DND-41 (cell line): ENCODE measurements around the gene PI4KA.

Experiments used
- ATAC-seq: fragments of 200-7000 bp; cut with Tn5 transposase; 3 replicates; pipeline ENCODE4 v1.9.1; 2021; ENCODE audit warnings: low read depth; ENCODE audit not compliant: insufficient read depth
- DNase-seq: peaks from one replicate; pipeline ENCODE4 v3.0.0-alpha.2; 2020
- H2AFZ ChIP-seq: 2 replicates; pipeline ENCODE4 v1.6.0; 2012; ENCODE audit warnings: low read depth, low read length
- H3K27ac ChIP-seq: 2 replicates; pipeline ENCODE4 v1.5.1; 2012; ENCODE audit warnings: low read length, inconsistent platforms
- H3K27me3 ChIP-seq: fragments of 200-600 bp; sonication (generic); 2 replicates; pipeline ENCODE4 v1.6.0; 2012; ENCODE audit warnings: low read length, mild to moderate bottlenecking, inconsistent platforms; ENCODE audit not compliant: insufficient read depth, poor library complexity
- H3K36me3 ChIP-seq: 2 replicates; pipeline ENCODE4 v1.5.1; 2012; ENCODE audit warnings: low read length, inconsistent platforms; ENCODE audit not compliant: insufficient read depth
- H3K4me1 ChIP-seq: 2 replicates; pipeline ENCODE4 v1.5.1; 2012; ENCODE audit warnings: mild to moderate bottlenecking, low read length; ENCODE audit not compliant: insufficient read depth
- H3K4me2 ChIP-seq: 2 replicates; pipeline ENCODE4 v1.6.0; 2012; ENCODE audit warnings: mild to moderate bottlenecking, moderate library complexity, low read length, inconsistent platforms; ENCODE audit not compliant: insufficient read depth
- H3K4me3 ChIP-seq, 2 experiments: fragments of 200-600 bp in 1 of 2; shearing (Covaris generic) in 1 of 2; 2 replicates each; pipeline ENCODE4 v1.5.1; 2012 to 2016; ENCODE audit warnings: inconsistent platforms in 2 of 2, low read length in 2 of 2, mild to moderate bottlenecking in 2 of 2, low read depth in 1 of 2, moderate library complexity in 1 of 2
- H3K79me2 ChIP-seq: 2 replicates; pipeline ENCODE4 v1.6.0; 2012; ENCODE audit warnings: low read length, inconsistent platforms; ENCODE audit not compliant: insufficient read depth
- H3K9ac ChIP-seq: 2 replicates; pipeline ENCODE4 v1.6.0; 2012; ENCODE audit warnings: low read depth, mild to moderate bottlenecking, inconsistent platforms, low read length, moderate library complexity
- H3K9me3 ChIP-seq: 2 replicates; pipeline ENCODE4 v1.5.1; 2012; ENCODE audit warnings: low read length, moderate library complexity, mild to moderate bottlenecking, inconsistent platforms; ENCODE audit not compliant: insufficient read depth, severe bottlenecking
- H4K20me1 ChIP-seq: 2 replicates; pipeline ENCODE4 v1.6.0; 2012; ENCODE audit warnings: low read length; ENCODE audit not compliant: insufficient read depth
- EZH2 ChIP-seq: IDR thresholded peaks from 3 replicates; pipeline ENCODE4 v1.6.1; 2012; ENCODE audit warnings: borderline replicate concordance, low read depth, mild to moderate bottlenecking, moderate library complexity, low read length, inconsistent platforms; ENCODE audit not compliant: severe bottlenecking
- TF ChIP-seq, protein P1 (sequence below): IDR thresholded peaks from 2 replicates; pipeline ENCODE4 v1.5.1; 2012; ENCODE audit warnings: borderline replicate concordance, low read length, moderate library complexity, mild to moderate bottlenecking; ENCODE audit not compliant: poor library complexity, severe bottlenecking; ENCODE audit errors: extremely low read depth

Gene PI4KA

DNA sequence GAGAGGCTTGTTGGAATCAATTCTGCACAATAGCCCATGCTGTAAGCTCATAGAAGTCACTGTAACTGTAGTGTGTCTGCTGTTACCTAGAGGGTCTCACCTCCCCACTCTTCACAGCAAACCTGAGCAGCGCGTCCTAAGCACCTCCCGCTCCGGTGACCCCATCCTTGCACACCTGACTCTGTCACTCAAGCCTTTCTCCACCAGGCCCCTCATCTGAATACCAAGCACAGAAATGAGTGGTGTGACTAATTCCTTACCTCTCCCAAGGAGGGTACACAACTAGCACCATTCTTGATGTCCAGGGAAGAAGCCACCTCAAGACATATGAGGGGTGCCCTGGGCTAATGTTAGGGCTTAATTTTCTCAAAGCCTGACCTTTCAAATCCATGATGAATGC, 71.4 kb downstream of the PI4KA start:
- Histone ChIP-seq H3K27me3 (no peaks in the 10 kb centered on the region), H4K20me1 (peaks cover 10% of the 10 kb centered on the region; the same call in 1 of the 2 replicates), H3K4me3 (no peak overlapping the region), H3K79me2 (no peaks in the 10 kb centered on the region), H3K4me2 (no peak overlapping the region), H2AFZ (no peak overlapping the region), H3K36me3 (peaks cover 76% of the 10 kb centered on the region), H3K4me1 (no peaks in the 10 kb centered on the region), H3K9me3 (no peaks in the 10 kb centered on the region), H3K9ac (no peak overlapping the region), H3K27ac (no peak overlapping the region)
- no peak for TF ChIP-seq EZH2
- TF ChIP-seq, protein P1, sequence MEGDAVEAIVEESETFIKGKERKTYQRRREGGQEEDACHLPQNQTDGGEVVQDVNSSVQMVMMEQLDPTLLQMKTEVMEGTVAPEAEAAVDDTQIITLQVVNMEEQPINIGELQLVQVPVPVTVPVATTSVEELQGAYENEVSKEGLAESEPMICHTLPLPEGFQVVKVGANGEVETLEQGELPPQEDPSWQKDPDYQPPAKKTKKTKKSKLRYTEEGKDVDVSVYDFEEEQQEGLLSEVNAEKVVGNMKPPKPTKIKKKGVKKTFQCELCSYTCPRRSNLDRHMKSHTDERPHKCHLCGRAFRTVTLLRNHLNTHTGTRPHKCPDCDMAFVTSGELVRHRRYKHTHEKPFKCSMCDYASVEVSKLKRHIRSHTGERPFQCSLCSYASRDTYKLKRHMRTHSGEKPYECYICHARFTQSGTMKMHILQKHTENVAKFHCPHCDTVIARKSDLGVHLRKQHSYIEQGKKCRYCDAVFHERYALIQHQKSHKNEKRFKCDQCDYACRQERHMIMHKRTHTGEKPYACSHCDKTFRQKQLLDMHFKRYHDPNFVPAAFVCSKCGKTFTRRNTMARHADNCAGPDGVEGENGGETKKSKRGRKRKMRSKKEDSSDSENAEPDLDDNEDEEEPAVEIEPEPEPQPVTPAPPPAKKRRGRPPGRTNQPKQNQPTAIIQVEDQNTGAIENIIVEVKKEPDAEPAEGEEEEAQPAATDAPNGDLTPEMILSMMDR, result no peak
- no peak for ATAC-seq
- DNase-seq, result no peak

DNA sequence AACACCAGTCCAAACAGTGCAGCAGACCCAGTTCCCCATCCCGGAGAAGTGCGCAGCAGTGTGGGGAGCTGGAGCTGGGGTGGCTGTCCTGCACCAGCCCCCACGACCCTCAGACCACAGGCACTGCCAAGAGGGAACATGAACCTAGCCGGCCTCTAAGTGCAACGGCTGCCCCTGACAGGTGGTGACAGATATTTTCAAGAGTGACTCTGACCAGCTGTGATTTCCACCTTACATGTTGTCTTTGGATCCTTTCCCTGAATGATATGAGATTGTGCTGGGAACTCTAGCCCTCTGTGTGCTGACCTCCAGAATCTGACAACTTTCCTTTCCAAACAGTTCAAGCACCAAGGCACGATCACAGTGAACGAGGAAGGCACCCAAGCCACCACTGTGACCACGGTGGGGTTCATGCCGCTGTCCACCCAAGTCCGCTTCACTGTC, 72.1 kb downstream of the PI4KA start:
- H3K4me2 ChIP-seq, result no peak overlapping the region
- TF ChIP-seq, protein P1, result no peak
- TF ChIP-seq EZH2, result no peak
- H3K79me2 ChIP-seq, result no peaks in the 10 kb centered on the region

DNA sequence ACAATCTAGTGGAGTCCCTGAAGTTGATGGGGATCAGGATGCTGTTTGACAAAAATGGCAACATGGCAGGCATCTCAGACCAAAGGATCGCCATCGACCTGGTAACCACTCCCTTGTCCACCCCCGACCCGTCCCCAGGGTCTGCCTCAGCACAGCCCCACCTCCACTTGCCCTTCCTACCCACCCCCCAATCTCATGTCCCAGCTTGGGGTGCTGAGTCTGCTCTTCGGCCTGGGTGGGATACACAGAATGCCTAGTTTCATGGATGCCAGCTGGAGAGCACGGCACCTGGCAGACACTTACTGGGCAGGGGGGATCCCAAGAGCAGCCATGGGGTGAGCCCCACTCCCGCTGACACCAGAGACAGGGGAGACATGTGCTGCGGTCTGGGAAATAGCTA, 72.6 kb downstream of the PI4KA start:
- H3K4me1 ChIP-seq, result no peaks in the 10 kb centered on the region

More for the DNA sequence above, 72.1 kb downstream of the PI4KA start:
- Histone ChIP-seq H3K9me3 (no peaks in the 10 kb centered on the region), H3K4me1 (no peaks in the 10 kb centered on the region), H2AFZ (no peak overlapping the region), H3K36me3 (peaks cover 78% of the 10 kb centered on the region), H3K9ac (no peak overlapping the region), H3K27ac (no peak overlapping the region), H4K20me1 (peaks cover 15% of the 10 kb centered on the region; the same call in 1 of the 2 replicates), H3K4me3 (no peak overlapping the region), H3K27me3 (no peaks in the 10 kb centered on the region)
- ATAC-seq, result no peak
- no peak for DNase-seq

More for the DNA sequence above, 72.6 kb downstream of the PI4KA start:
- Histone ChIP-seq H3K36me3 (peaks cover 78% of the 10 kb centered on the region), H3K9ac (no peak overlapping the region), H3K27ac (no peak overlapping the region), H3K9me3 (no peaks in the 10 kb centered on the region), H2AFZ (no peak overlapping the region), H3K4me2 (no peak overlapping the region), H4K20me1 (peaks cover 15% of the 10 kb centered on the region; the same call in 1 of the 2 replicates), H3K4me3 (no peak overlapping the region), H3K27me3 (no peaks in the 10 kb centered on the region), H3K79me2 (no peaks in the 10 kb centered on the region)
- DNase-seq, result no peak
- no peak for ATAC-seq
- TF ChIP-seq, protein P1, result no peak
- no peak for TF ChIP-seq EZH2
